Breast epithelium (tissue), 3 donors: ENCODE measurements around the gene RFC4.

Experiments
- CTCF ChIP-seq, 3 donors: fragments of 450-650 bp; IDR thresholded peaks; one replicate each; pipeline ENCODE4 v1.5.1; 2016 to 2017; ENCODE audit warnings: antibody characterized with exemption in 3 of 3, mild to moderate bottlenecking in 3 of 3, moderate library complexity in 3 of 3
- POLR2A ChIP-seq: fragments of 450-650 bp; IDR thresholded peaks from one replicate; pipeline ENCODE4 v1.6.1; 2016; ENCODE audit warnings: antibody characterized with exemption, mild to moderate bottlenecking, moderate library complexity

- no peak for TF ChIP-seq CTCF (IDR thresholded peaks at IDR 0.05)
- no peak for TF ChIP-seq POLR2A
Measured at GRCh38 chr3:186841620-186842019, 35.3 kb upstream of the RFC4 start.
